Esophagus squamous epithelium (tissue), 4 donors: ENCODE measurements around the gene NF2.

ENCODE experiments used
- CTCF ChIP-seq, 6 experiments: fragments of 450-650 bp in 4 of 6; fragments of 200-600 bp in 2 of 6; sonication (generic) in 2 of 6; IDR thresholded peaks; one replicate each; pipeline ENCODE4 v1.5.1; 2016 to 2019; ENCODE audit warnings: antibody characterized with exemption in 6 of 6, mild to moderate bottlenecking in 4 of 6, moderate library complexity in 4 of 6
- POLR2A ChIP-seq, 4 donors: fragments of 450-650 bp; IDR thresholded peaks; one replicate each; pipeline ENCODE4 v1.6.1; 2017; ENCODE audit warnings: antibody characterized with exemption in 4 of 4, mild to moderate bottlenecking in 4 of 4, moderate library complexity in 3 of 4

- TF ChIP-seq POLR2A (IDR thresholded peaks at IDR 0.05) (no peak), CTCF (IDR thresholded peaks at IDR 0.05) (no peak)
Measured at GRCh38 chr22:29626497-29627195, 23.2 kb downstream of the NF2 start.
